GM19372 (cell line): ENCODE results near the gene ITGA11.

Experiments used
- ATAC-seq: cut with Tn5 transposase; IDR thresholded peaks from one replicate; pipeline ENCODE4 v1.9.1; 2021; ENCODE audit warnings: mild to moderate bottlenecking, low read depth, moderate library complexity; ENCODE audit not compliant: unreplicated experiment

ITGA11 gene

GRCh38 chr15:68413363-68414205 lies 18.4 kb downstream of the ITGA11 start:
- no peak for ATAC-seq

DNA sequence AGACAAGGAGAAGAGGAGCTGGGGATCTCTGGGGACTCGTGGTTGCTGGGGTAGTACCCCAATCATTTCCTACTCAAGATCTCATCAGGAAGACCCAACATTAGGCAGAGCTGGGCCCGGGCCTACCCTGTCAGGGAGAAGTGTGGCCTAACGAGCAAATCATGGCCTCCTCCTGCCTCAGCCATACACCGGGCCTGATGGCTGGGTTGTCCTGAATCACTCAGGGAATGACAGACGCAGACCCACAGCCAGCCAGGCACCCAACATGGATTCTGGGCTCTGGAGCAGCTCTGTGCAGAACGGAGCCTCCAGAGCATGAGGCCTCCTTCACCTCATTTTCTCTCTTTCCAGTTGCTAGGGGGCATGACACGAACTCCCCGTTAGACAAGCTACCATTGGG lies 19.7 kb downstream of the ITGA11 start:
- ATAC-seq = no peak

GRCh38 chr15:68411735-68412134 lies 20.2 kb downstream of the ITGA11 start:
- ATAC-seq = no peak

GRCh38 chr15:68411343-68411675 lies 20.7 kb downstream of the ITGA11 start:
- no peak for ATAC-seq

DNA sequence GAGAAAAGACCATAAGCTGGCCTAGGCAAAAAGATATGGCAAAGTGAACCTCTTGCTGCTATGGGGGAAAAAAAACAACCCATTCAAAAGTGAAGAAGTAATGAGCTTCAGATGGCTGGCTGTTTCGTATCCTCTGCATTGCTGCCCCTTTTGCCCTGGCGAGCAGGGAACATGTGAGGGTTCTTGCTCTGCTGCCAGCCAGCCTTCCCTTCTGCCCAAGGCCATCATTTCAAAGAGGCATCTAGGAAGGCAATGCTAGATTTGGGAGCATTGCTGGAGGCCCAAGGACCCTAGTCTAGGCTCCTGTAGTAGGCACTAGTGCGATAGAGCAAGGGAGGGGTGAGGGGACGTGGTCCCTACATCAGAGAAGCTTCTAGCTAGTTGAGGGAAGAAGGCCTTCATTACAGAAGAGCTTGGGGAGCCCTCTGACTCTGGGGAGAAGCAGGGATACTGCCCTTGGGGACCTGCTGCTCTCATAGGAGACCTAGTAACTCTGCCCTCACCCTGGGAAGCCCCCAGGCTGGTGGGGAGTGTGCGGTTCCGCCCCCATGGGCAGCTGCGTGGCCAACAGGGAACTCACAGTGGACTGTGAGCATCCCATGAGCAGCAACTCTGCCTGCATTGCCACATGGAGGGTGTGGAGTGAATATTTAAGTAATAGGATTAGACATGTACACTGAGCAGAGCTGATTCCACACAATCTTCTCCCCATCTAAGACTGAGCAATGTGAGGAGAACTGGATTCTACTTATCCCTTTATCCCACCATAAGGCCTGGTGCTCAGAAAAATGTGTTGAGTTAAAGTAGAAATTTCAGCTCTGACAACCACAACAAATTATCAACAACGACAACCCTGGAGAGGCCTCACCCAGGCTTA lies 21.3 kb downstream of the ITGA11 start:
- no peak for ATAC-seq

DNA sequence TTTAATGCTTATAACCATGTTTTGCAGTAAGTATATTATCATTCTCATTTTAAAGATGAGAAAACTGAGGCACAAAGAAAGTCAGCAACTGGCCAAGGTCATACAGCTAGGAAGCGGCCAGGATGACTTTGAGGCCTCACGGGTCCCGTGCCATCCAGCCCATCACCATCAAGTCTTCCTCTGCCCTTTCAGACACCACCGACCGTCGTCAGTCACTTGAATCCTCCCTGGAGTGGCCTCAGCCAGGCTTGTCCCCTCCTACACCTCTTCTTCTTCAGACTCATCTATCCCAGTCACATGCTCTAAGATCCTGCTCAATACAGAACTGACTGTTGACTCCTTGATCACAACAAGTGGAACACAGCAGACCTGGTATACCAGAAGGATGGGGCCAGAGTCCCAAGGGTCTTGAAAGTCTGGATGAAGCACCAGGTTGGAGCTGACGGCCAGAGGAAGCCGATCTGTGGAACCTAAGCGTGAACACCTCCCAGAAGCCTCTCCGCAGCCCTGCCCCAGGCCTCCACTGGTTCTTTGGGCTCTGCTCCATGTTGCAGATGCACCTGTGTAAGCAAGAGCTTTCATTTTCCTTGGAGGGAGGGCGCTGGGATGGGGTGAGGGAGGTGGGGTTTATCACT lies 22.1 kb downstream of the ITGA11 start:
- no peak for ATAC-seq

DNA sequence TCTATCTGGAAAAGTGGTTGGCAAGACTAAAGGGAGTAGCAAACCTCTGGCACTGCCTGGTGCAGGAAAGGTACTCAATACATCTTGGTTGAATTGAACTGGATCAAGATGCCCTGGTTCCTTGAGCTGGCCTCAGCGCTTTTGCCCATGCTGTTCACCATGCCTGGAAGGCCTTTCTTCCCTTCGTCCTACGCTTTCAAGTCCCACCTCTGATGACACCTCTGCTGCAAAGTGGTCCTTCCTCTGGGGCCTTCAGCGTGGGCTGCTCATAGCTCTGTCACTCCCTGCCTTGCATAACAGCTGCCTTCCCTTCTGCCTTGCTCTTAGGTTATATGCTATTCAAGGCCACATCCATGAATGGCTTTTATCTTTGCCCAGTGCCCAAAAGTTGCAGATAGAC lies 23.0 kb downstream of the ITGA11 start:
- ATAC-seq = no peak

GRCh38 chr15:68407886-68408881 lies 23.8 kb downstream of the ITGA11 start:
- no peak for ATAC-seq

DNA sequence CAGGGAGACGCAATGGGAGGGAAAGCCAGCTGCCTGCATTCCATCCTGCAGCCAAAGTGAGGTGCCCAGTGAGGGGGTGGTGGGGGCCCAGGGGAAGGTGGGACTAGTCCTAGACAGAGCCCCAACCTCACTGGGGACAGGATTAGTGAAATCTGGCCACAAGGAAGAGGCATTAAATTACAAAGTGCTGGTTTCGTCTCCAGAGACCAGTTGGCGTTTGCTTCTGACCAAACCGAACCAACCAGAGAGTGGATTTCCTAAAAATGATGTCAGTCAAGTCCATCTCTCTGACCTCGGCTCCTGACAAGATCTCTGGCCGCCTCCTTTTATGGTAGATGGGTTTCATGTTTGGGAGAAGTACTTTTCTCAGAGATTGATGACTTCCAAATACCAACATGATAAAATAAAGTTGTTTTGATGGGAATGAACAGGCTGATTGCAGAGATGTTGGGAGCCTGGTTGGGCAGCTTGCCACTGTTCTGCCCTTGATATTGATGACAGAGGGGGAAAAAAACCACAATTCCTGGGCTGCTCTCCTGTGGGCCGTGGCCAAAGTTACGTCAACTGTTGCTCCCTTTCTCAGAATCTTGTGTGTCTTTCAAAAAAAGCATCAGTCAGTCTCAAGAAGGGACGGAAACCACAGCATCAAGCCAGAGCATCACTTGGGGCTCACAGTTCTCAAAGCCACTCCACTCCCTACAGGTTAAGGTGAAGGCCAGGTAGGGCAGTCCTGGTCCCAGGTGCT lies 24.6 kb downstream of the ITGA11 start:
- no peak for ATAC-seq

DNA sequence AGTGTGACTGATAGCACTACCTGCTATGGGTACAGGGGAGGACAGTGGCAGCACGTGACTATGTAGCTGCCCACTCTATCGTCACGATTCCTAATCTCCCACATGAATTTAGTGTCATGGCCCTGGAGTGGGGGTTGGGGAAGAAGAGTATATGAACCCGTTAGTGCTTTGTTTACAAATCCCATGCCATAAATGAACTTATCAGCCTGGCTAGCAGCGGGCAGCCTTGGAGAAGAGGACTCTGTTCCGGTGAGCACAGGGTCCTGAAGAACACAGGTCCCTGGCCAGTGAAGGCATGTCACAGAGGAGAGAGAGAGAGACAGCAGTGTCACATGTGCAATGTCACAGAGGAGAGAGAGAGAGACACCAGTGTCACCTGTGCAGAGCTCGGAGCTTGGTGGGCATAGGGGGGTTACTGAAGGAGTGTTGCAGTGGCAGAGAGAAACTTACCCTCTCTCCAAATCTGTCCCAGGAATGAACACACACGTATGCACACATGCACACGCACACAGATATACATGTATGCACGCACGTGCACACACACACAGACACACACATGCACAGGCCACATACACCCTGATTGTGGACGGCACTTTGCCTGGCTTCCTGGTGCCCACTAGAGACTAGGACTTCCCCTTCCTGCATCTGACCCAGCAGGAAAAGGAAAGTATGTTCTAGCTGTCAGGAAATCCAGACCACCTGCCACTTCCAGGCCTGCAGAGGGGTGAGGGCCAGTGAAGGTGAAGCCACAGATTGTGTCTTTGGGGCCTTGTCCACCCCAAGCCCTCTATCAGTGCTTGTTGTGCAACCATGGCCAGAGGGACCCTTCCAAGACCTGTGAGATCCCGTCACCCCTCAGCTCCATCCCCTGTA lies 26.3 kb downstream of the ITGA11 start:
- ATAC-seq = no peak

DNA sequence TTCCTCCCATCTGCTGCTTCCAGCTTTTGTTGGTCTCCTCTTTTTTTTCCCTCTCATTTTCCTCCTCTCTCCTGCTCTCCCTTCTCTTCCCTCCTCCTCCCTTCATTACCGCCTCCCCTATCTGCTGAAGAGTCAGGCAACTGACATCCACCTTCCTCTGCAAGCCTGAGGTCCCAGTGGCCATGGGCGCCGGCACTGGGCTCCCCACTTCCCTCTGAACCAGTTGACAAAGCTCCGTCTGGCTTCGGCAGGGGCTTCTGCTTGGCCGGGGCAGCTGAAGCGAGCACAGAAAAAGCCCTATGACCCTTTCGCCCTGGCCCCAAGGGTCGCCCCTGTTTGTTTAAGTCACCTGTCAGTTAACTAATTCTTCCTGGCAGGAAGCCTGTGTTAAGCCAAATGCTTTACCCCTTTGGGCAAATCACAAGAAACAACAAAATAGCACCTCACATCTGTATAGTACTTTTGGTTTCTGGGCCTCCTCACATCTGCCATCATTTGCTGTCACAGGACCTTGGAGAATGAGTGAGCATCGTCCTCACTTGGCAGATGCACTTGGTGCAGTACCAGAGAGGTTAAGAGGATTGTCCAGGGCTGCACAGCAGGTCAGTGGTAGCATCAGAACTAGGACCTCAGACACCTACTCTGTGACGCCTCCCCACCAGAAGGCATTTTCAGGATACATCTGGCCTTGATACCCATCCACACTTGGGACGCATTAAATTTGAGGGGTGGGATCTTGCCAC lies 27.7 kb downstream of the ITGA11 start:
- no peak for ATAC-seq

DNA sequence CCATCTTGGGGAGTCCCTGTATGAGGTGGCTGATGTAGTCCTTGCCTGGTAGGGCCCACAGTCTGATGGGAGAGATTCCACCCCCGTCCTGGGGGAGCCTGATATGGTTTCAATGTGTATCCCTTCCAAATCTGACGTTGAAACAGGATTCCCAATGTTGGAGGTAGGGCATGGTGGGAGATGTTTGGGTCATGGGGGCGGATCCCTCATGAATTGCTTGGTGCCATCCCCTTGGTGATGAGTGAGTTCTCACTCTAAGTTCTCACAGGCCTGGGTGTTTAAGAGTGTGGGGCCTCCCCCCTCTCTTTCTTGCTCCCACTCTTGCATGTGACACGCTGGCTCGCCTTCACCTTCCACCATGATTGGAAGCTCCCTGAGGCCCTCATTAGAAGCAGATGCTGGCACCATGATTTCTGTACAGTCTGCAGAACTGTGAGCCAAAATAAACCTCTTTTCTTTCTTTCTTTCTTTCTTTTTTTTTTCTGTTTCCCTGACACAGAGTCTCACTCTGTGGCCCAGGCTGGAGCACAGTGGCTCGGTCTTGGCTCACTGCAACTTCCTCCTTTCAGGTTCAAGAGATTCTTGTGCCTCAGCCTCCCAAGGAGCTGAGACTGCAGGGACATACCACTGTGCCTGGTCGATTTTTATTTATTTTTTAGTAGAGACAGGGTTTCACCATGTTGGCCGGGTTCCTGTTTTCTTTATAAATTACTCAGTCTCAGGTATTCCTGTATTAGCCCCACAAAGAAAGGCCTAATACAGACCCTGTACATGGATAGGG lies 28.6 kb downstream of the ITGA11 start:
- ATAC-seq = no peak

- ATAC-seq = no peak
Measured at GRCh38 chr15:68402432-68403160, 29.4 kb downstream of the ITGA11 start.

DNA sequence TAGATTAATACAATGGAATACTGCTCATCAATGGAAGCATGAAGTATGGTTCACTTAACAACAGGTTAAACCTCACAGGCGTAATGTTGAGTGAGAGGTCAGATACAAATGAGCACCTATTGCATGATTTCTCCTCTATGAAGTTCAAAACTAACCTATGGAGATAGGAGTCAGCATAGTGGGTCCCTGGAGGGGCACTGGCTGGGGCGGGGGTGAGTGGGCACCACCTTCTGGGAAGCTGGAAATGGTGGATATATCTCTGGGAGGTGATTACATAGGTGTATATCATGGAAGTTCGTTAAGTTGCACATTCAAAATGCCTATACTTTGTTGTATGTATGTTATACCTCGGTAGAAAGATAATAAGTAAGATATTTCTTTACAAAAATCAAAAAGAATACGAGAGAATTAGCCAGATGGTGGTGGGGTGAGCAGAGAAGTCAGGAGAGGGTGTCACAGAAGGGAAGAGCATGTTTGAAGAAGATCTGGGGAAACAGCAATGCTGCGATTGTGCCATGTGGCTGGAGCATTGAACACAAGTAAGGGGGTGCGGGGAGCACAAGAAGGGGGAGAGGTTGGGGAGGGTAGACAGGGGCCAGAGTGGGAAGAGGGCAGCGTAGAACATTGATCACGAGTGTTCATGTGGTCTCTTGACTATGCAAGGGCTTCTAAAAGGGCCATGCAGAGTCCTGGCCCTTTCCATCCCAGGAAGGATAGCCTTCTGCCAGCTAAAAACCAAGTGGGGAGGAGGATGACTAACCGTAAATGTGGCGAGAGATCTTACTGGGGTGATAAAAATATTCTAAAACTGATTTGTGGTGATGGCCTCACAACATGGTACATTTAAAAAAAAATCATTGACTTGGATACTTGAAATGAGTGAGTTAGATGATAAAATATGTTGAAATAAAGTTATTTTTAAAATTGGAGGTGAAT lies 30.2 kb downstream of the ITGA11 start:
- ATAC-seq = no peak

GRCh38 chr15:68400066-68400456 lies 31.9 kb downstream of the ITGA11 start:
- no peak for ATAC-seq
